Measurements from ENCODE around the gene CTNNA2.

CTNNA2 gene

GRCh38 chr2:79793006-79793405 is 280.2 kb downstream of the CTNNA2 start:
- DNase-seq, result no peak

GRCh38 chr2:79796641-79797040 is 283.8 kb downstream of the CTNNA2 start:
- DNase-seq, result no peak

- no peak for DNase-seq
Measured at GRCh38 chr2:79798776-79799175, 285.9 kb downstream of the CTNNA2 start.

- DNase-seq, result no peak
Measured at GRCh38 chr2:79799729-79800128, 286.9 kb downstream of the CTNNA2 start.

- no peak for DNase-seq
Measured at GRCh38 chr2:79801082-79801481, 288.2 kb downstream of the CTNNA2 start.

GRCh38 chr2:79817288-79817687 is 304.4 kb downstream of the CTNNA2 start:
- no peak for DNase-seq

GRCh38 chr2:79820281-79820680 is 307.4 kb downstream of the CTNNA2 start:
- DNase-seq, result no peak

GRCh38 chr2:79822136-79822535 is 309.3 kb downstream of the CTNNA2 start:
- no peak for DNase-seq

- no peak for DNase-seq
Measured at GRCh38 chr2:79824086-79824786, 311.4 kb downstream of the CTNNA2 start.

- DNase-seq, result no peak
Measured at GRCh38 chr2:79827881-79828280, 315.0 kb downstream of the CTNNA2 start.

- DNase-seq, result no peak
Measured at GRCh38 chr2:79830501-79830900, 317.6 kb downstream of the CTNNA2 start.

- DNase-seq, result no peak
Measured at GRCh38 chr2:79831961-79832360, 319.1 kb downstream of the CTNNA2 start.

- DNase-seq, result no peak
Measured at GRCh38 chr2:79832511-79833234, 319.8 kb downstream of the CTNNA2 start.

- no peak for DNase-seq
Measured at GRCh38 chr2:79833235-79833878, 320.5 kb downstream of the CTNNA2 start.

- no peak for DNase-seq
Measured at GRCh38 chr2:79835911-79836310, 323.1 kb downstream of the CTNNA2 start.

- no peak for DNase-seq
Measured at GRCh38 chr2:79844011-79844410, 331.2 kb downstream of the CTNNA2 start.

- no peak for DNase-seq
Measured at GRCh38 chr2:79846878-79847277, 334.0 kb downstream of the CTNNA2 start.

- no peak for DNase-seq
Measured at GRCh38 chr2:79849241-79849640, 336.4 kb downstream of the CTNNA2 start.

- no peak for DNase-seq
Measured at GRCh38 chr2:79849949-79850348, 337.1 kb downstream of the CTNNA2 start.

GRCh38 chr2:79850912-79851311 is 338.1 kb downstream of the CTNNA2 start:
- DNase-seq, result no peak

- DNase-seq, result no peak
Measured at GRCh38 chr2:79855264-79856006, 342.6 kb downstream of the CTNNA2 start.

GRCh38 chr2:79857888-79858287 is 345.0 kb downstream of the CTNNA2 start:
- no peak for DNase-seq
